ENCODE measurements around the gene KCNT1. TPM values are rescaled to one million over a fixed set of nuclear protein-coding genes. Genes with fewer than 3 reads are reported as not detected.
A peak's percentile ranks its signal among the peaks of the same experiment; 100 is the strongest.

KCNT1 gene
- total RNA-seq, 1 donor from 2014 or later = 0.14 TPM

DNA sequence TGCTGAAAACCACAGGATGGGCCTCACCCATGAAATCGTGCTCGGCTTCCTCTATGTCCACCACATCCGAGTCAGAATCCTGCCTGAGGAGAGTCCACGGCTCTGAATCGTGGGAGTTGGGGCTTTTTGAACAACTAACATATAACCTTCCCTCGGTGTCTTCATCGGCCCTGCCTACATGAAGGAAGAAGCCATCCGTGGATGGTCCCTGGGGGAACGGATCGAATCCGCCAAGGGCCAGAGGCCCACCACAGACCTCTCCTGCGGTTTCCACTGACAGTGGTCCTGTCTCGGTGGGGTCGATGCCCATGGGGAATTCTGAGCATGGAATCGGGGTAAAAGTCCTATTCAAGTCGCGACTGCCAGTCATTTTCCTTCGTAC, 120.4 kb downstream of the KCNT1 start:
- H3K27ac Mint-ChIP-seq (ENCODE audit: unreplicated experiment) = peak overlapping the region; percentile 84
- no peaks in the 10 kb centered on the region for H3K4me1 Mint-ChIP-seq
- H3K9me3 Mint-ChIP-seq = no peaks in the 10 kb centered on the region
- peaks cover 18% of the 10 kb centered on the region for H3K36me3 Mint-ChIP-seq (ENCODE audit: low read depth)
- no peak overlapping the region for H3K4me3 Mint-ChIP-seq
- no peak for DNase-seq (ENCODE audit: low read depth, low spot score)
- no peaks in the 10 kb centered on the region for H3K27me3 Mint-ChIP-seq (ENCODE audit: low read depth)
- TF ChIP-seq, protein P1, sequence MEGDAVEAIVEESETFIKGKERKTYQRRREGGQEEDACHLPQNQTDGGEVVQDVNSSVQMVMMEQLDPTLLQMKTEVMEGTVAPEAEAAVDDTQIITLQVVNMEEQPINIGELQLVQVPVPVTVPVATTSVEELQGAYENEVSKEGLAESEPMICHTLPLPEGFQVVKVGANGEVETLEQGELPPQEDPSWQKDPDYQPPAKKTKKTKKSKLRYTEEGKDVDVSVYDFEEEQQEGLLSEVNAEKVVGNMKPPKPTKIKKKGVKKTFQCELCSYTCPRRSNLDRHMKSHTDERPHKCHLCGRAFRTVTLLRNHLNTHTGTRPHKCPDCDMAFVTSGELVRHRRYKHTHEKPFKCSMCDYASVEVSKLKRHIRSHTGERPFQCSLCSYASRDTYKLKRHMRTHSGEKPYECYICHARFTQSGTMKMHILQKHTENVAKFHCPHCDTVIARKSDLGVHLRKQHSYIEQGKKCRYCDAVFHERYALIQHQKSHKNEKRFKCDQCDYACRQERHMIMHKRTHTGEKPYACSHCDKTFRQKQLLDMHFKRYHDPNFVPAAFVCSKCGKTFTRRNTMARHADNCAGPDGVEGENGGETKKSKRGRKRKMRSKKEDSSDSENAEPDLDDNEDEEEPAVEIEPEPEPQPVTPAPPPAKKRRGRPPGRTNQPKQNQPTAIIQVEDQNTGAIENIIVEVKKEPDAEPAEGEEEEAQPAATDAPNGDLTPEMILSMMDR (conservative IDR thresholded peaks at IDR 0.05) = no peak

DNA sequence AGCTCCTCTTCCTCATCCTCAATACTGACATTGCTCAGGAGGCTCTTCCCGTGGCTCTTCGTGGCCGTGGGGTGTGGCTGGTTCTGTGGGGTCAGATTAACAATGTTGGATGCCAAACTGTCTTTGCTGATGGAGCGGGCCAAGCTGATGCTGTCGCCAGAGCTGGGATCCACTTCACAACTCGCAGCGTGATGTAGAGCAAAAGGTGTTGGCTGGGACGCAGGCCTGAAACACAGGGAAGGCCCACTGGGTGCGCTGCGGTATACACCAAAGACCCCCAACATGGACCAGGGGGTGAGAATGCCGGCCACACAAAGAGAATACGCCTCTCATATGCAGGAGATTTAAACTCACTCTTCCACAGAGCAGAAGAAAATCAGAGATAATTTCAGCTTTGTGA, 121.1 kb downstream of the KCNT1 start:
- peak overlapping the region; percentile 75 for H3K27ac Mint-ChIP-seq (ENCODE audit: unreplicated experiment)
- H3K9me3 Mint-ChIP-seq = no peaks in the 10 kb centered on the region
- peaks cover 22% of the 10 kb centered on the region for H3K36me3 Mint-ChIP-seq (ENCODE audit: low read depth)
- H3K27me3 Mint-ChIP-seq (ENCODE audit: low read depth) = no peaks in the 10 kb centered on the region
- no peaks in the 10 kb centered on the region for H3K4me1 Mint-ChIP-seq
- H3K4me3 Mint-ChIP-seq = no peak overlapping the region
- no peak for DNase-seq (ENCODE audit: low read depth, low spot score)
- TF ChIP-seq, protein P1 (conservative IDR thresholded peaks at IDR 0.05) = no peak

DNA sequence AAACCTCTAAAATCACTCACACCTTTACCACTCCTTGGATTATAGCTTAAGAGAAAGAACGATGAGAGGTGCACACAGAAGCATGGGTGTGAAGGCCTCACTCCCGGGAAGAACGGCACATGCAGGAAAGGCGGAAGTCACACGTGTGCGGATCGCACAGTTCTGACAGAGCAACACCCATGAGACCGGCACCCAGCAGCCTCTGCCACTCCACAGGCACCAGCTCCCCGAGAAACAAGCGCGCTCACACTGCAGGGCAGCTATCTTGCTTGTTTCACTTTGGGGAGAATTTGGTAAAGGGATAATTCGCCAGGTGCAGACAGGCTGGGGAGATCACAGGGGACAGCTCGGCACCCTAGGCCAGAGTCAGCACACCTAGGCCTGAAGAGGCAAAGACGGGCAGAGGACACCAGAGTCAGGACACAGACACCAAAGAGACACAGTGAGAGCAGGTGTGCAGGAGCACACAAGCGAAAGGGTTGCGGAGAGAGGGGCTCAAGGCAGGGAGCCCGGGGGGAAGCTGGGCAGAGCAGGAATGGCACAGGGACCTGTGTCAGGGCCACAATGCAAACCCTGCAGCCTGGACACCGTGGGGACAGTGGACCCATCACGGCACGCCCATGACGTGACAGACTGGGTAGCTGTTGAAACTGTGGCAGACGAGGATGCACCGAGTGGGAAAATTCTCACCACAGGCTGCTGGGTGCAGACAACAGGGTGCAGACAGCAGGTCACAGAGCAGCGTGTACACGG, 123.6 kb downstream of the KCNT1 start:
- peaks cover 24% of the 10 kb centered on the region for H3K36me3 Mint-ChIP-seq (ENCODE audit: low read depth)
- H3K4me1 Mint-ChIP-seq = peaks cover 4% of the 10 kb centered on the region
- TF ChIP-seq, protein P1 (conservative IDR thresholded peaks at IDR 0.05) = no peak
- H3K27me3 Mint-ChIP-seq (ENCODE audit: low read depth) = no peaks in the 10 kb centered on the region
- no peak for DNase-seq (ENCODE audit: low read depth, low spot score)
- H3K4me3 Mint-ChIP-seq = no peak overlapping the region
- H3K27ac Mint-ChIP-seq (ENCODE audit: unreplicated experiment) = no peak overlapping the region
- H3K9me3 Mint-ChIP-seq = no peaks in the 10 kb centered on the region

DNA sequence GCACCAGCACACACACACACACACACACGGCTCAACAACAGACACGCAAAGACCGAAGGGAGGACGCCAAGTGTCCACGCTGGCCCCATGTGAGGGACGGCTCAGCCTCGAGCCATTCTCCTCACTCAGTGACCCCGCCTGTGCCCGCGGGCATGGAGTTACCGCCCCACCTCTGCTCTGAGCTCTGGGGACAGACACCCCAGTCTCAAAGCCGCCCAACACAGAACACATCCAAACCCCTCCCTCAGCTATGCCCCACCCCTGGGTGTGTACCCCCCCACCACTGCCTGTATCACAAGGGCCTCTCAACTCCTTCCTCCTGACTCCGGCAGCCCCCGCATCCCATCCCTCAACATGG, 124.2 kb downstream of the KCNT1 start:
- Mint-ChIP-seq H3K4me3 (no peak overlapping the region), H3K4me1 (peaks cover 5% of the 10 kb centered on the region), H3K27ac (ENCODE audit: unreplicated experiment) (no peak overlapping the region), H3K9me3 (no peaks in the 10 kb centered on the region), H3K27me3 (ENCODE audit: low read depth) (no peaks in the 10 kb centered on the region), H3K36me3 (ENCODE audit: low read depth) (peaks cover 22% of the 10 kb centered on the region)
- TF ChIP-seq, protein P1 (conservative IDR thresholded peaks at IDR 0.05) = no peak
- no peak for DNase-seq (ENCODE audit: low read depth, low spot score)

DNA sequence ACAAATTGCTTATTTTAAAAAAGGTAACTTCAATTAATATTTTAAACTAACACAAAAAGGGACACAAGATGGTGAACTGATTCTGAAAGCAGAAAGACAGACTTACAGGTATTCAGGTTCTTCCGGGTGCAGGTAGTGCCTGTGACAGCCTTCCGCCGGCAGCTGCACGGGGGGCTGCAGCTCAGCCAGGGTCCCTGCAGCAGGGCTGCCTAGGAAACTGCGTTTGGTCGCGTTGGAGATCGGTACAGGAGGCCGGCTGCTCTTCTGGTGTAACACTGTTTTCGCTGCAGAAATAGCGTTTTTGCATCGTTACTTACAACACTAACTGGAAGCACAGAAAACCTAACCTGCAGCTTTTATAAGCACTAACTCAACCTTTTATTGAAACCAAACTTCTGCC, 125.3 kb downstream of the KCNT1 start:
- Mint-ChIP-seq H3K27me3 (ENCODE audit: low read depth) (no peaks in the 10 kb centered on the region), H3K4me1 (peaks cover 5% of the 10 kb centered on the region), H3K4me3 (no peak overlapping the region), H3K36me3 (ENCODE audit: low read depth) (peaks cover 19% of the 10 kb centered on the region), H3K9me3 (no peaks in the 10 kb centered on the region), H3K27ac (ENCODE audit: unreplicated experiment) (no peak overlapping the region)
- DNase-seq (ENCODE audit: low read depth, low spot score) = no peak
- TF ChIP-seq, protein P1 (conservative IDR thresholded peaks at IDR 0.05) = no peak
